Measurements from ENCODE around the gene RPL23.

The RPL23 gene

GRCh38 chr17:38885044-38885727 lies 31.7 kb upstream of the RPL23 start:
- DNase-seq (ENCODE audit: extremely low read depth in 1 of 2, low read depth in 1 of 2), result no peak

DNA sequence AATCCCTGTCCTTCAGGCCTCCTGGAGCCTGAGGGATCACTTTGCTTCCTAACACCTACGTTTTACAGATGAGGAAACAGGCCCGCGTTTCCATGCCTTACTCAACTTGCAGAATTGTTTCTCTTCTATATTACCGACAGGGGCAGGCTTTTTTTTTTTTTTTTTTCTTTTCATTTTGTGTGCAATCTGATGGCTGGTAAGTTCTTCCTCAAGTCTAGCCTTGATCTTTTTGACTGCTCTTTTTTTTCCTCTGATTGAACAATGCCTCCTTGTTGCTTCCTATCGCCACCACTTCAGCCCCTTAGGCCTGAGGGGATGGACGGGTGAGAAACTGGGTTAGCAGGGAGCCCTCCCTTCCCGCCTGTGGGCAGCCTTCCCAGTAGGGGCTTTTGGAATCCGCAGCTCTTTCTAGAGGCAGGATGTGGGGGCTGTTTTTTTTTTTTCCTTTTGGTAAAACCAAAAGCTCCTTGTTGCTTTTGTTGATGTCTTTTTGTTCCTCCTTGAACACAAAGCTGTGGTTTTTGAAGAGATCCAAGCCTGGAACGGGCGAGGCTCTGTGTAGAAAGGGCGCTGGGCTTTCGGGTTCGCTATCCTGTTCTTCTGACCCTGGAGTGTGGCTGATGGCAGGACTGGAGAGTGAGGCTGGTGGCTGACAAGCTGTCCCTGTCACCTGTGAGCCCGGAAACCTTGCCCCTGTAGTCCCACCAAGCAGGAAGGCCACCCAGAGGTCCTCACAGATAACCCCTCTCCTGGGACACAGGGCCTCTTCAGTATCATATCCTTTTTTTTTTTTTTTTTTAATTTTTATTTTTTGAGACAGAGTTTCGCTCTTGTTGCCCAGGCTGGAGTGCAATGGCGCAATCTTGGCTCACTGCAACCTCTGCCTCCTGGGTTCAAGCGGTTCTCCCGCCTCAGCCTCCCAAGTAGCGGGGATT lies 30.3 kb upstream of the RPL23 start:
- DNase-seq (ENCODE audit: extremely low read depth in 1 of 2, low read depth in 1 of 2), result no peak

DNA sequence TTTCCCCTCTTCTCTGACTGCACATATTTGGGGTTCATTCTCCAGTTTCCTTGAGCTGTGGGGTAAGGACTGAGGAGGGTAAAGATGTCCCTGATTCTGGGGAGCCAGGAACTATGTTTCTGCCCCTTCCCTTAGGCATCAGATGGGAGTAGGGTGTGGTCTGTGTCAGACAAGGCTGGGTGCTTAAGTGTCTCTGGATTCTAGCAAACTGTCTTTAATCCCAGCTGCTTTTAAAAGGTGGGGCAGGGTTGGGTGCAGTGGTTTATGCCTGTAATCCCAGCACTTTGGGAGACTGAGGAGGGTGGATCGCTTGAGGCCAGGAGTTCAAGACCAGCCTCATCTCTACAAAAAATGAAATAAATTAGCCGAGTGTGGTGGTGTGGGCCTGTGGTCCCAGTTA lies 29.3 kb upstream of the RPL23 start:
- no peak for DNase-seq (ENCODE audit: extremely low read depth in 1 of 2, low read depth in 1 of 2)

GRCh38 chr17:38881600-38882191 lies 28.2 kb upstream of the RPL23 start:
- no peak for DNase-seq (ENCODE audit: extremely low read depth in 1 of 2, low read depth in 1 of 2)

- no peak for DNase-seq (ENCODE audit: extremely low read depth in 1 of 2, low read depth in 1 of 2)
Observed at GRCh38 chr17:38879878-38880665, 26.6 kb upstream of the RPL23 start.

DNA sequence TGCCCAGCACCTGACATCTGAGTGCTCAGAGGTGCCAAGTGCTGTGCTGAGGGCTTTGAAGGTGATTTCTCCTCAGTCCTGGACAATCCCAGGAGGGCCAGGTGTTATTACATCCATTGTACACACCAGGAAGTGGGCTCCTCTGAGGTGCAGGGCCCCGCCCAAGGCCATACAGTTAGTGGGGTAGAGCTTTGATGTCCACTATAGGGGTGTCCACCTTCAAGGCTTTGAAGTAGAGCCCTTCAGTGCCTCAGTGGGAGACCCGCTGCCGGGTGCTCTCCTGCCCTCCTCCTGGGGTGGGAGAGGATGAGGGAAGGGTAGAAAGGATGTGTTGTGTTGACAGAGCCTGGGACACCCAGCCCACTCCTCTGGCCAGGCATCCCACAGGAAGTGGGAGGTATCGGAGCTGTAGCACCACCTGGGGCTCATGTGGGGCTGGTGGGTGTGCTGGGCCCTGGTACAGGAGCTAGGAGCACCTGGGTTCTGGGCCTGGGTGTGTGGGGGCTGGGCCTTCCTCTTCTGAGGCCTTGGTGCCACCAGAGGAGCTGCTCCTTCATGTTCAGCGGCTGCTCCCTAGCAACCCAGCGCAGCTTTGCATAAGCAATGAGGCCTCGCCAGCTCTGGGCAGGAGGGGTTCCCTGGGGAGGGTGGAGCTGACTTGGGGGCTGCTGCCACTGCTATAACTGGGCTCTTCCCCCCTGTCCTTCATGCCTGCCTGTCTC lies 23.8 kb upstream of the RPL23 start:
- DNase-seq (ENCODE audit: extremely low read depth in 1 of 2, low read depth in 1 of 2), result no peak

DNA sequence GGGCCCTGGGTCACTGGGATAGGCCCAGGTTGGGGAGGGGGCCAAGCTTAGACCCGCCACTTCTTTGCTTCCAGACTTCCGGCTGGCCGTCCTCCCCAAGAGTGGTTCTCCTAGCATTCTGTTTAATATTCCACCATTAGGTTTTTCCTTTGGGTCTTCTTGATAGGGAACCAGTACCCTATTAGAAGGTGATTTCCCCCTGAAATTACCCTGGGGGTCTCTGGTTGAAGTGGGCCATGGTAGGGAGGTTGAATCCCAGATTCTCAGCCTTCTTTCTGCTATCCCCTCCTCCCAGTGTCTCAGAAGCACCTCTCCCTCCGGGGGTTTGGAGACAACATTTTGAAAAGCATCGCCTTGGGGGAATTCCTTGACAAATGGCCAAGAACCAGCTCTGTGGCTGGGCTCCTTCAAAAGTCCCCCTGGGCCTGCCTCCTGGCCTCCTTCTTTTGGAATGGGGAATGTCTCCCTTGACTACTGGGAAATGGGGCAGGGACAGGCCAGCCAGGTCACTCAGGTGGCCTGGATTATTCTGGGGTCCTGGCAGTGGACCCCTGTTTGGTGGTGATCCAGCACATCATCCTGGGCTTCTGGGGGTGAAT lies 22.1 kb upstream of the RPL23 start:
- DNase-seq (ENCODE audit: extremely low read depth in 1 of 2, low read depth in 1 of 2), result no peak

DNA sequence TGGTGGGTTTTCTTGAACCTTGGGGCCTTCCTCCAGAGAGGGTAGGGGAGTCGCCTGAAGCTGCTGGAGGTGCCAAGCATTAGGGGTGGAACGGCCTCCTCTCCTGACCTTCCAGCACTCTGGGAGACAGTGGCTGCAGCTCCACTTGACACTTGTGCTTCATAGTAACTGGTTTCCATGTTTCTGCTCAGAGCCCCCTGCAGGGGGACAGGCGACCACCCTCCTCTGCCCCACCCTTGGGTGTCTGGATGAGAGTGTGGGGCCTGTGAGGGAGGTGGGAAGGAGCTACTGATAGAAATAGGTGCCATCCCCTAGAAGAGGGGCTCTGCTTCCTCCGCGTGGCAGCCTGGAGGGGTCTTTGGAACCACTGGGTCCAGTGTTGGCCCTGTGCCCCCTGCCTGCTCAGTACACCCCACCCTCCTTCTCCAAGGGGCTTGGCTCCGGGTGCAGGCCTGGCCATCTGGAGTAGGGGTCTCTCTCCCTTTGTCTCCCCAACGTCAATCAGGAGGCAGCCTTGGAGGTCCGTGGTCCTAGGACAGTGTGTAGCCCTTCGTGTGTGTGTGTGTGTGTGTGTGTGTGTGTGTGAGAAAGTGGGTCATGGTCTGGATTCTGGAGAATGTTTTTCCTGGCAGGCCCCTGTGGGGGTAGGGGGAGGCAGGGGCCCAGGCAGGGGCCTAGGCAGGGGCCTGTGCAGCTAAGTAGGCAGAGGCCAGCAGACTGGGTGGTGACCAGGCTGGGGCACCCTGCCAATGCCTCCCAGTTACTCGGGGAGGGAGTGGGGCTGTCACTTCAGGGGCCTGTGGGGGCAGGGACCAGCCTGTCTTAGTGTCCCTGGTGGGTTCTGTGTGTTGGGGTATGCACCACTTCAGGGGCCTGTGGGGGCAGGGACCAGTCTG lies 21.2 kb upstream of the RPL23 start:
- no peak for DNase-seq (ENCODE audit: extremely low read depth in 1 of 2, low read depth in 1 of 2)

DNA sequence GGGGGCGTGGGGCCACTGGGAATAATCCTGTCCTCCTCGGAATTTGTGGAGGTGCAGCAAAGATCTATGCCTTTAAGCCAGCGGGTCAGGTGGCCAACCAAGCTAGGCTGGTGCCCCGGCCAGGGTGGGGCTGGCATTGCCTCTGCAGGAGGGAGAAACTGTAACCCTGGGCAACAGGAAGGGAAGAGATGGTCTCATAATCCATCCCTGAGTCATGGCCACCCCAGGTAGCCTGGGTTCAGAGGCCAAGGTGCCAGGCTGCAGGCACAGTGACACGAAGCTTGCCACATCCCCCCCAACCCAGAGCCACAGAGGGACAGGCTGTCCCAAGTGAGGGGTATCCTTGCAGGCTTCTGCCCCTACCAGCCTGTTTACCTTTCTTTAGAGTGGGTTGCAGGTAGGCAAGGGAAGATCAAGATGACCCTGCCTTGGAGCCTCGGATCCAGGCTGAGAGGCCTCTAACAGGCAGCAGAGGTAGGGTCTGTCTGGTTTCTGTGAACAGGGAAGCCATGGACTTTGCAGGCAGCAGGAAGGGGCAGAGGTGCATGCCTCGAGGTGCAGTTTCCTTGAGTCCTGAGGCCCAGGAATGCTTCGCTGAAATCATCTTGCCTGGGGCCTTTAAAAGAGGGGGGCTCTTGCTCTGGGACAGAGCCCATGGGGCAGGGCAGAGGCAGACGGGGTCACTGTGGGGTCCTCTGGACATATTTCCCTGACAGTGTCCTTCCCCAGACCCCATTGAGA lies 20.3 kb upstream of the RPL23 start:
- DNase-seq (ENCODE audit: extremely low read depth in 1 of 2, low read depth in 1 of 2), result no peak

GRCh38 chr17:38872671-38873385 lies 19.3 kb upstream of the RPL23 start:
- DNase-seq (ENCODE audit: extremely low read depth in 1 of 2, low read depth in 1 of 2), result no peak

GRCh38 chr17:38872027-38872511 lies 18.5 kb upstream of the RPL23 start:
- no peak for DNase-seq (ENCODE audit: extremely low read depth in 1 of 2, low read depth in 1 of 2)

GRCh38 chr17:38871247-38872015 lies 17.9 kb upstream of the RPL23 start:
- peak; percentile 38 to 56 for DNase-seq (ENCODE audit: extremely low read depth in 1 of 2, low read depth in 1 of 2)

DNA sequence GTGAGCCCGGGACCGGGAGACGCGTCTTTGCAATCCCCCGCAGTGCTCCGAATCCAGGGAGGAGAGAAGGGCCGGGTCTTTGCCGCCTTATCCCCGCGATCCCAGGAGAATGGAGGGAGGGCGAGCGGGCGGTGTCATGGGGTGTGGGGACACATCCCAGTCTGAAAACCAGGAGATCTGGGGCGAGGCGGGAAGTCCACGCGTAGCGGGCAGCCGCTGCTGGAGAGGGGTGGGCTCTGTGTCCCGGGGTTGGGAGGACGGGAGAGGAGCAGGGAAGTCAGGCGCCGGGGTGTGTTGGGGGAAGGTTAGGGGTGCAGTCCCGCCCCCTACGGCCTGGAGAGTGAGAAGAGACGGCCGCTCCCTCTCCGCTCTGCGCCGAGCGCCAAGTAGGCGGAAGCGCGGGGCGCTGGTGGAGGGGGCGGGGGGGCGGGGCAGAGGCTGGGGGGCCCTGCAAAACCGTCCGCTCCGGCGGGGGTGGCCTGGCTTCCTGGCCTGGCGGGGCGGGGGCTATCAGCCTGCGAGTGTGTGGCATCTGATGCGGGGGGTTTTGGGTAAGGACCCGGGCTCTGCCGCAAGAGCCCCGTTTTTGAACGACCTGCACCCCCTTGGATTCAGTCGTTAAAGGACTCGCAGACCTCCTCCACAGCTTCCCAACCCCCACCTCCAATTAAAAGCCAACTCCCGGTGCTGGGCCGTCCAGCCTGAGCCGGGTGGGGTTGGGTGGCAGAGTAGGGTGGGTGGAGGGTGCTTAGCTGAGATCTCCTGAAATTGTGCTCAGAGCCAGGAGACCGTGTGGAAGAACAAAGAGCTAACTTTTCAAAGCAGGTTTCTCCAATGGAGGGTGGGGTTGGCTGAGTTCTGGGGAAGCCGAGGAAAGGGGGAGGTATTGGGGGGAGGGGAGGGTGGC lies 17.0 kb upstream of the RPL23 start:
- peak in 1 of 2 donors; percentile 53 for DNase-seq (ENCODE audit: extremely low read depth in 1 of 2, low read depth in 1 of 2)

- peak; percentile 62 to 84 for DNase-seq (ENCODE audit: extremely low read depth in 1 of 2, low read depth in 1 of 2)
Observed at GRCh38 chr17:38869526-38870258, 16.2 kb upstream of the RPL23 start, which contains the start of gene LASP1. LASP1 (plus strand) TSS chr17:38870058; CDS start chr17:38870190, 132 bp downstream.
